C4-2B (cell line): ENCODE results near the gene HDGFL2.

Experiments
- CTCF ChIP-seq: fragments of 450-650 bp; conservative IDR thresholded peaks from 2 replicates; pipeline ENCODE4 v1.5.1; 2017; ENCODE audit warnings: mild to moderate bottlenecking
- ZFX ChIP-seq: fragments of 450-650 bp; IDR thresholded peaks from 2 replicates; pipeline ENCODE4 v1.6.1; 2017

DNA sequence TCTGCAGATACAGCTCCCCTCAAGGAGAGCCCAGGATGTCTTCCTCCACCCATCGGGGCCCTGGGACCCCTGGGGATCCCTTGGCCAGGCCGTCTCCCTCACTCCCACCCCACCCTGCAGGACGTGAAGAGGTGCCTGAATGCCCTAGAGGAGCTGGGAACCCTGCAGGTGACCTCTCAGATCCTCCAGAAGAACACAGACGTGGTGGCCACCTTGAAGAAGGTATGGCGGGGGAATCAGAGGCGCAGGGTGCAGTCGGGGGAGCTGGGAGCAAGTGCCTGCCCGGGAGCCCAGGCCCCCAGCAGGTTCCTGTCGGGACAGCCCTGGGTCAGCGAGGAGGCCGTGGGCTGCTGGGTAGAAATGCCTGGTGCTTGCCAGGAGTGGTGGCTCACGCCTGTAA lies 26.6 kb downstream of the HDGFL2 start:
- TF ChIP-seq CTCF (no peak), ZFX (no peak)
